IMR-90 (cell line): ENCODE measurements around the gene TUBA1A.

Experiments
- CEBPB ChIP-seq: IDR thresholded peaks from 2 replicates; pipeline ENCODE4 v1.6.1; 2012; ENCODE audit warnings: low read depth, low read length, improper control_type of control experiment
- CHD1 ChIP-seq: IDR thresholded peaks from 2 replicates; pipeline ENCODE4 v1.6.1; 2012; ENCODE audit warnings: low read depth, low read length, improper control_type of control experiment
- CTCF ChIP-seq: conservative IDR thresholded peaks from 2 replicates; pipeline ENCODE4 v1.5.1; 2012; ENCODE audit warnings: mild to moderate bottlenecking, low read depth, low read length, improper control_type of control experiment
- ELK1 ChIP-seq: fragments of 150-350 bp; IDR thresholded peaks from 2 replicates; pipeline ENCODE4 v1.6.1; 2016; ENCODE audit warnings: low read depth, mild to moderate bottlenecking, low read length, moderate library complexity, borderline replicate concordance
- FOS ChIP-seq: fragments of 150-350 bp; IDR thresholded peaks from 2 replicates; pipeline ENCODE4 v1.6.1; 2016; ENCODE audit warnings: low read depth, low read length
- MAFK ChIP-seq: IDR thresholded peaks from 2 replicates; pipeline ENCODE4 v1.6.1; 2012; ENCODE audit warnings: low read depth, low read length, improper control_type of control experiment
- MAZ ChIP-seq: IDR thresholded peaks from 2 replicates; pipeline ENCODE4 v1.6.1; 2012; ENCODE audit warnings: low read depth, mild to moderate bottlenecking, low read length, improper control_type of control experiment, moderate library complexity, borderline replicate concordance
- MXI1 ChIP-seq: IDR thresholded peaks from 2 replicates; pipeline ENCODE4 v1.6.1; 2012; ENCODE audit warnings: low read depth, mild to moderate bottlenecking, low read length, moderate library complexity, borderline replicate concordance
- NFE2L2 ChIP-seq: fragments of 150-350 bp; IDR thresholded peaks from 2 replicates; pipeline ENCODE4 v1.6.1; 2016; ENCODE audit warnings: low read depth, mild to moderate bottlenecking, low read length
- POLR2A ChIP-seq: IDR thresholded peaks from 2 replicates; pipeline ENCODE4 v1.6.1; 2012; ENCODE audit warnings: mild to moderate bottlenecking, low read depth, low read length
- RAD21 ChIP-seq: IDR thresholded peaks from 2 replicates; pipeline ENCODE4 v1.6.1; 2012; ENCODE audit warnings: low read length, improper control_type of control experiment
- RFX5 ChIP-seq: IDR thresholded peaks from 2 replicates; pipeline ENCODE4 v1.8.0; 2012; ENCODE audit warnings: low read depth, mild to moderate bottlenecking, low read length, moderate library complexity
- SMC3 ChIP-seq: fragments of 150-350 bp; IDR thresholded peaks from 2 replicates; pipeline ENCODE4 v1.6.1; 2016; ENCODE audit warnings: low read depth, mild to moderate bottlenecking, antibody characterized with exemption, low read length, moderate library complexity
- USF2 ChIP-seq: fragments of 150-350 bp; IDR thresholded peaks from 2 replicates; pipeline ENCODE4 v1.6.1; 2017; ENCODE audit warnings: mild to moderate bottlenecking, antibody characterized with exemption, low read length, low read depth

GRCh38 chr12:49200919-49201594 is 12.2 kb upstream of the TUBA1A start:
- TF ChIP-seq RAD21 = no peak
- TF ChIP-seq CTCF = no peak
- no peak for TF ChIP-seq CHD1
- TF ChIP-seq POLR2A = 0 out of 2 replicates have a peak, but pooled peaks have one; percentile 7
- TF ChIP-seq ELK1 = no peak
- no peak for TF ChIP-seq MAFK
- no peak for TF ChIP-seq NFE2L2
- TF ChIP-seq RFX5 = no peak
- TF ChIP-seq CEBPB = peak; percentile 98
- TF ChIP-seq MXI1 = no peak
- TF ChIP-seq USF2 = peak; percentile 36; the same call in 1 of the 2 replicates
- TF ChIP-seq SMC3 = no peak
- TF ChIP-seq FOS = peak; percentile 79; the same call in 1 of the 2 replicates
- TF ChIP-seq MAZ = 0 out of 2 replicates have a peak, but pooled peaks have one; percentile 28
